Measurements from ENCODE around the gene MED13.

- TF ChIP-seq, protein P1, sequence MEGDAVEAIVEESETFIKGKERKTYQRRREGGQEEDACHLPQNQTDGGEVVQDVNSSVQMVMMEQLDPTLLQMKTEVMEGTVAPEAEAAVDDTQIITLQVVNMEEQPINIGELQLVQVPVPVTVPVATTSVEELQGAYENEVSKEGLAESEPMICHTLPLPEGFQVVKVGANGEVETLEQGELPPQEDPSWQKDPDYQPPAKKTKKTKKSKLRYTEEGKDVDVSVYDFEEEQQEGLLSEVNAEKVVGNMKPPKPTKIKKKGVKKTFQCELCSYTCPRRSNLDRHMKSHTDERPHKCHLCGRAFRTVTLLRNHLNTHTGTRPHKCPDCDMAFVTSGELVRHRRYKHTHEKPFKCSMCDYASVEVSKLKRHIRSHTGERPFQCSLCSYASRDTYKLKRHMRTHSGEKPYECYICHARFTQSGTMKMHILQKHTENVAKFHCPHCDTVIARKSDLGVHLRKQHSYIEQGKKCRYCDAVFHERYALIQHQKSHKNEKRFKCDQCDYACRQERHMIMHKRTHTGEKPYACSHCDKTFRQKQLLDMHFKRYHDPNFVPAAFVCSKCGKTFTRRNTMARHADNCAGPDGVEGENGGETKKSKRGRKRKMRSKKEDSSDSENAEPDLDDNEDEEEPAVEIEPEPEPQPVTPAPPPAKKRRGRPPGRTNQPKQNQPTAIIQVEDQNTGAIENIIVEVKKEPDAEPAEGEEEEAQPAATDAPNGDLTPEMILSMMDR (IDR thresholded peaks at IDR 0.05), result no peak
- no peak for TF ChIP-seq POLR2A (IDR thresholded peaks at IDR 0.05)
These were observed 15.6 kb upstream of the MED13 start for GRCh38 chr17:62080647-62081046.

Data from breast epithelium (tissue), 3 donors.